A549 treated with RU486 at 1 μM for 4 hours (cell line): Measurements from ENCODE around the gene CCND1. TPM values are rescaled to one million over a fixed set of nuclear protein-coding genes. Genes with fewer than 3 reads are reported as not detected.

Experiments
- total RNA-seq: library from RNA; stranded (reverse); fragments of 200-300 nt; extraction: Qiagen RNA extraction; gene quantifications from 5 replicates; pipeline ENCODE4 v1.2.3, GENCODE V29; 2022; ENCODE audit warnings: low read depth

Gene CCND1
- 169 to 243 TPM (median 189 TPM) in 5 replicates for total RNA-seq

GRCh38 chr11:69640995-69641581 lies at the start of gene CCND1:
CCND1 (plus strand) TSS chr11:69641156; CDS start chr11:69641314, 158 bp downstream.

GRCh38 chr11:69674886-69675714 lies 34.1 kb downstream of the CCND1 start, which contains the start of gene LTO1:
LTO1 (minus strand) TSS chr11:69675353; CDS start chr11:69675239, 114 bp downstream.

Other genes starting within 250 kb of the CCND1 start
- not detected in 5 replicates for gene LINC01488, start 159.5 kb upstream of the CCND1 start, total RNA-seq
- gene LTO1, start 34.2 kb downstream of the CCND1 start, total RNA-seq = 28.1 to 32.9 TPM (median 31.7 TPM) in 5 replicates
- gene FGF19, start 62.9 kb downstream of the CCND1 start, total RNA-seq = 0.09 to 0.12 TPM in 2 of 5 replicates, not detected in the others
- gene FGF4, start 134.2 kb downstream of the CCND1 start, total RNA-seq = not detected in 5 replicates
- gene FGF3, start 178.3 kb downstream of the CCND1 start, total RNA-seq = not detected in 5 replicates